PC-9 (cell line): ENCODE results near the gene CDON.

Experiments used
- EZH2 ChIP-seq: fragments of 200-600 bp; sonication (generic); IDR thresholded peaks from 2 replicates; pipeline ENCODE4 v1.8.0; 2017; ENCODE audit warnings: antibody characterized with exemption, low read depth
- TF ChIP-seq, protein P1 (sequence below): fragments of 200-600 bp; sonication (generic); conservative IDR thresholded peaks from 2 replicates; pipeline ENCODE4 v1.6.1; 2017; ENCODE audit warnings: mixed run types, antibody characterized with exemption, mild to moderate bottlenecking, moderate library complexity

DNA sequence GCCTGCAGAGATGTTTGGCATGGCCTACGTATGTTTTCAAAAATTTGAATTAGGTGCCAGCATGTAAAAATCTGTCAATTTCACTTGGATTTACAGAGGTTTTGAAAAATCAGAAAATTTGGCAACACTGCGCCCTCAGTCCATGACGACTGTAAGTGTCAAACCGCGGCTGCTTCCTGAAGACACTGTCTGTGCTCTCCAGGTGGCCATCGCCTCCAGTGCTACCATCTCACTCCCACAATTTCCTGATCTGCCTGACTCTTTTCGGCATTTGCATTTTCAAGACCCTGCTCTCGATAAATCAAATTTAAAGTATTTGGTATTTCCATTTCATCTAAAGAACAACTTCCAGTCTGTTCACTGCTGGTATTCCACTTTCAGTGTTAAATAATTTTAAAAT is 82.2 kb downstream of the CDON start:
- TF ChIP-seq, protein P1, sequence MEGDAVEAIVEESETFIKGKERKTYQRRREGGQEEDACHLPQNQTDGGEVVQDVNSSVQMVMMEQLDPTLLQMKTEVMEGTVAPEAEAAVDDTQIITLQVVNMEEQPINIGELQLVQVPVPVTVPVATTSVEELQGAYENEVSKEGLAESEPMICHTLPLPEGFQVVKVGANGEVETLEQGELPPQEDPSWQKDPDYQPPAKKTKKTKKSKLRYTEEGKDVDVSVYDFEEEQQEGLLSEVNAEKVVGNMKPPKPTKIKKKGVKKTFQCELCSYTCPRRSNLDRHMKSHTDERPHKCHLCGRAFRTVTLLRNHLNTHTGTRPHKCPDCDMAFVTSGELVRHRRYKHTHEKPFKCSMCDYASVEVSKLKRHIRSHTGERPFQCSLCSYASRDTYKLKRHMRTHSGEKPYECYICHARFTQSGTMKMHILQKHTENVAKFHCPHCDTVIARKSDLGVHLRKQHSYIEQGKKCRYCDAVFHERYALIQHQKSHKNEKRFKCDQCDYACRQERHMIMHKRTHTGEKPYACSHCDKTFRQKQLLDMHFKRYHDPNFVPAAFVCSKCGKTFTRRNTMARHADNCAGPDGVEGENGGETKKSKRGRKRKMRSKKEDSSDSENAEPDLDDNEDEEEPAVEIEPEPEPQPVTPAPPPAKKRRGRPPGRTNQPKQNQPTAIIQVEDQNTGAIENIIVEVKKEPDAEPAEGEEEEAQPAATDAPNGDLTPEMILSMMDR, result no peak
- no peak for TF ChIP-seq EZH2
